Stimulated activated CD8-positive, alpha-beta memory T cell treated with anti-CD3 and anti-CD28 coated beads, Interleukin-2, amount 100 ng/mL, for 48 hours (primary cell): ENCODE data around the gene SRRM1.
A peak's percentile ranks its signal among the peaks of the same experiment; 100 is the strongest.
"Not testable (repeated sequence)": the region's sequence is repeated elsewhere in the genome, so short reads cannot be mapped to it uniquely, and the experiment has no call there.

Experiments used
- DNase-seq, 2 donors: peaks; one replicate each; pipeline ENCODE4 v3.0.0-alpha.2; 2020; ENCODE audit warnings: low read depth in 2 of 2

SRRM1 gene

GRCh38 chr1:24693827-24694379 is 50.8 kb downstream of the SRRM1 start:
- no peak for DNase-seq

- no peak for DNase-seq
Observed at GRCh38 chr1:24694380-24694843, 51.3 kb downstream of the SRRM1 start.

- no peak for DNase-seq
Observed at GRCh38 chr1:24695202-24695974, 52.3 kb downstream of the SRRM1 start.

- no peak for DNase-seq
Observed at GRCh38 chr1:24696041-24696755, 53.1 kb downstream of the SRRM1 start.

GRCh38 chr1:24696756-24697330 is 53.7 kb downstream of the SRRM1 start:
- DNase-seq, result no peak

GRCh38 chr1:24697453-24698001 is 54.4 kb downstream of the SRRM1 start:
- not testable (repeated sequence) for DNase-seq

- not testable (repeated sequence) for DNase-seq
Observed at GRCh38 chr1:24698326-24698725, 55.2 kb downstream of the SRRM1 start.

- DNase-seq, result no peak
Observed at GRCh38 chr1:24699628-24700027, 56.5 kb downstream of the SRRM1 start.

GRCh38 chr1:24702511-24703293 is 59.6 kb downstream of the SRRM1 start:
- DNase-seq, result no peak

GRCh38 chr1:24704411-24705259 is 61.5 kb downstream of the SRRM1 start:
- no peak for DNase-seq

GRCh38 chr1:24705260-24706073 is 62.4 kb downstream of the SRRM1 start:
- DNase-seq, result no peak

GRCh38 chr1:24706074-24706389 is 62.9 kb downstream of the SRRM1 start:
- not testable (repeated sequence) for DNase-seq

- no peak for DNase-seq
Observed at GRCh38 chr1:24707687-24708086, 64.6 kb downstream of the SRRM1 start.

- DNase-seq, result no peak
Observed at GRCh38 chr1:24708938-24709337, 65.8 kb downstream of the SRRM1 start.

GRCh38 chr1:24709791-24710441 is 66.8 kb downstream of the SRRM1 start:
- no peak for DNase-seq

GRCh38 chr1:24711329-24711728 is 68.2 kb downstream of the SRRM1 start:
- DNase-seq, result no peak

GRCh38 chr1:24713176-24713575 is 70.1 kb downstream of the SRRM1 start:
- no peak for DNase-seq

GRCh38 chr1:24713736-24714135 is 70.6 kb downstream of the SRRM1 start:
- DNase-seq, result no peak

- peak in 1 of 2 donors; percentile 42 for DNase-seq
Observed at GRCh38 chr1:24714859-24715520, 71.9 kb downstream of the SRRM1 start.
